Measurements from ENCODE around the gene ANKRD34A. TPM values are rescaled to one million over a fixed set of nuclear protein-coding genes. Genes with fewer than 3 reads are reported as not detected.

The ANKRD34A gene
- total and polyA plus RNA-seq, 2 experiments from 2014 or later, result 0.76 to 0.90 TPM

GRCh38 chr1:145992502-145992936 is 28.1 kb upstream of the ANKRD34A start:
- Histone ChIP-seq H3K9me2 (replicated peaks; ENCODE audit: insufficient read depth) (no peaks in the 10 kb centered on the region), H2AFZ (no peak overlapping the region), H3K79me2 (peaks cover 39% of the 10 kb centered on the region), H4K20me1 (ENCODE audit: insufficient read depth, poor library complexity, severe bottlenecking) (peaks cover 36% of the 10 kb centered on the region), H3K27me3 (no peaks in the 10 kb centered on the region), H3K4me3 (peak overlapping the region; percentile 43), H3K36me3 (replicated peaks; ENCODE audit: insufficient read depth, low read depth) (peaks cover 6% of the 10 kb centered on the region), H3K27ac (peak overlapping the region; percentile 31), H3K4me1 (ENCODE audit: insufficient read depth) (peaks cover 14% of the 10 kb centered on the region), H3K4me2 (peak overlapping the region; percentile 84), H3K9me3 (ENCODE audit: low read depth) (no peaks in the 10 kb centered on the region)
- 94% methylated on average over 1 of the region's 1 CpG for WGBS (ENCODE audit: low lambda C conversion rate, missing lambda C conversion rate)
- TF ChIP-seq EZH2phosphoT487 (IDR thresholded peaks at IDR 0.05; ENCODE audit: low read depth, severe bottlenecking, unreplicated experiment), result no peak
- TF ChIP-seq EZH2 (IDR thresholded peaks at IDR 0.05; ENCODE audit: borderline replicate concordance), result no peak
- no peak for DNase-seq (ENCODE audit: low spot score)

- TF ChIP-seq EZH2 (IDR thresholded peaks at IDR 0.05; ENCODE audit: borderline replicate concordance) (no peak), CTCF (IDR thresholded peaks at IDR 0.05; ENCODE audit: poor library complexity) (no peak), EZH2phosphoT487 (IDR thresholded peaks at IDR 0.05; ENCODE audit: low read depth, severe bottlenecking, unreplicated experiment) (no peak)
- Histone ChIP-seq H3K27ac (peak overlapping the region; percentile 31), H3K4me1 (ENCODE audit: insufficient read depth) (peaks cover 14% of the 10 kb centered on the region), H3K9me2 (replicated peaks; ENCODE audit: insufficient read depth) (no peaks in the 10 kb centered on the region), H2AFZ (no peak overlapping the region), H3K4me2 (peak overlapping the region; percentile 84), H3K4me3 (no peak overlapping the region), H3K36me3 (replicated peaks; ENCODE audit: insufficient read depth, low read depth) (peaks cover 6% of the 10 kb centered on the region), H3K9me3 (ENCODE audit: low read depth) (no peaks in the 10 kb centered on the region), H3K79me2 (peaks cover 37% of the 10 kb centered on the region), H3K27me3 (no peaks in the 10 kb centered on the region), H4K20me1 (ENCODE audit: insufficient read depth, poor library complexity, severe bottlenecking) (peaks cover 36% of the 10 kb centered on the region)
- WGBS (ENCODE audit: low lambda C conversion rate, missing lambda C conversion rate), result 89% methylated on average over 10 of the region's 10 CpGs
- DNase-seq (ENCODE audit: low spot score), result no peak
Observed at GRCh38 chr1:145991735-145992412, 27.5 kb upstream of the ANKRD34A start.

- peak overlapping the region; percentile 31 for H3K27ac ChIP-seq
- peaks cover 6% of the 10 kb centered on the region for H3K36me3 ChIP-seq (replicated peaks; ENCODE audit: insufficient read depth, low read depth)
- peaks cover 29% of the 10 kb centered on the region for H4K20me1 ChIP-seq (ENCODE audit: insufficient read depth, poor library complexity, severe bottlenecking)
- DNase-seq (ENCODE audit: low spot score), result no peak
- TF ChIP-seq EZH2phosphoT487 (IDR thresholded peaks at IDR 0.05; ENCODE audit: low read depth, severe bottlenecking, unreplicated experiment) (no peak), EZH2 (IDR thresholded peaks at IDR 0.05; ENCODE audit: borderline replicate concordance) (no peak), CTCF (IDR thresholded peaks at IDR 0.05; ENCODE audit: poor library complexity) (no peak)
- H3K27me3 ChIP-seq, result no peaks in the 10 kb centered on the region
- H3K4me3 ChIP-seq, result no peak overlapping the region
- H3K9me3 ChIP-seq (ENCODE audit: low read depth), result no peaks in the 10 kb centered on the region
- H2AFZ ChIP-seq, result no peak overlapping the region
- peaks cover 14% of the 10 kb centered on the region for H3K4me1 ChIP-seq (ENCODE audit: insufficient read depth)
- 85% methylated on average over 7 of the region's 7 CpGs for WGBS (ENCODE audit: low lambda C conversion rate, missing lambda C conversion rate)
- H3K9me2 ChIP-seq (replicated peaks; ENCODE audit: insufficient read depth), result no peaks in the 10 kb centered on the region
- no peak overlapping the region for H3K4me2 ChIP-seq
- H3K79me2 ChIP-seq, result peaks cover 27% of the 10 kb centered on the region
Observed at GRCh38 chr1:145990249-145990855, 26.0 kb upstream of the ANKRD34A start.

- 78% methylated on average over 5 of the region's 5 CpGs for WGBS (ENCODE audit: low lambda C conversion rate, missing lambda C conversion rate)
- no peak for DNase-seq (ENCODE audit: low spot score)
- H3K27me3 ChIP-seq, result no peaks in the 10 kb centered on the region
- no peaks in the 10 kb centered on the region for H3K9me3 ChIP-seq (ENCODE audit: low read depth)
- H2AFZ ChIP-seq, result no peak overlapping the region
- H3K36me3 ChIP-seq (replicated peaks; ENCODE audit: insufficient read depth, low read depth), result peaks cover 6% of the 10 kb centered on the region
- no peaks in the 10 kb centered on the region for H3K9me2 ChIP-seq (replicated peaks; ENCODE audit: insufficient read depth)
- peaks cover 12% of the 10 kb centered on the region for H3K79me2 ChIP-seq
- no peak overlapping the region for H3K27ac ChIP-seq
- H3K4me3 ChIP-seq, result no peak overlapping the region
- peaks cover 13% of the 10 kb centered on the region for H4K20me1 ChIP-seq (ENCODE audit: insufficient read depth, poor library complexity, severe bottlenecking)
- no peak for TF ChIP-seq EZH2phosphoT487 (IDR thresholded peaks at IDR 0.05; ENCODE audit: low read depth, severe bottlenecking, unreplicated experiment)
- TF ChIP-seq EZH2 (IDR thresholded peaks at IDR 0.05; ENCODE audit: borderline replicate concordance), result no peak
- H3K4me1 ChIP-seq (ENCODE audit: insufficient read depth), result peaks cover 14% of the 10 kb centered on the region
- no peak overlapping the region for H3K4me2 ChIP-seq
Observed at GRCh38 chr1:145988773-145989172, 24.4 kb upstream of the ANKRD34A start.
